SJSA1 (cell line): Measurements from ENCODE around the gene ESRRB. TPM values are rescaled to one million over a fixed set of nuclear protein-coding genes. Genes with fewer than 3 reads are reported as not detected.

Experiments used
- DNase-seq, 2 experiments: peaks; one replicate each; pipeline ENCODE4 v3.0.0-alpha.2; 2015 to 2020; ENCODE audit warnings: low spot score in 2 of 2, low read depth in 1 of 2
- H3K27ac ChIP-seq: fragments of 250-450 bp; sonication (Bioruptor Pico); 2 replicates; pipeline ENCODE4 v1.5.1; 2020; ENCODE audit warnings: mild to moderate bottlenecking, moderate library complexity
- H3K27me3 ChIP-seq: fragments of 250-450 bp; sonication (Bioruptor Pico); replicated peaks from 2 replicates; pipeline ENCODE4 v1.5.1; 2020; ENCODE audit warnings: mild to moderate bottlenecking, moderate library complexity
- H3K36me3 ChIP-seq: fragments of 250-450 bp; sonication (Bioruptor Pico); 2 replicates; pipeline ENCODE4 v1.5.1; 2020; ENCODE audit warnings: mild to moderate bottlenecking
- H3K4me1 ChIP-seq: fragments of 250-450 bp; sonication (Bioruptor Pico); replicated peaks from 2 replicates; pipeline ENCODE4 v1.6.1; 2021; ENCODE audit warnings: mild to moderate bottlenecking
- H3K4me3 ChIP-seq: fragments of 250-450 bp; sonication (Bioruptor Pico); 2 replicates; pipeline ENCODE4 v1.5.1; 2020; ENCODE audit warnings: mild to moderate bottlenecking
- H3K9me3 ChIP-seq: fragments of 250-450 bp; sonication (Bioruptor Pico); replicated peaks from 2 replicates; pipeline ENCODE4 v1.5.1; 2020; ENCODE audit warnings: mild to moderate bottlenecking
- total RNA-seq: library from RNA; depleted of rRNA; stranded (reverse); fragments of >200 nt; shearing (Covaris generic); gene quantifications from 2 replicates; pipeline ENCODE4 v1.2.3, GENCODE V29; 2014

Gene ESRRB
- total RNA-seq, 1 experiment from 2014 or later, result 0.03 TPM

DNA sequence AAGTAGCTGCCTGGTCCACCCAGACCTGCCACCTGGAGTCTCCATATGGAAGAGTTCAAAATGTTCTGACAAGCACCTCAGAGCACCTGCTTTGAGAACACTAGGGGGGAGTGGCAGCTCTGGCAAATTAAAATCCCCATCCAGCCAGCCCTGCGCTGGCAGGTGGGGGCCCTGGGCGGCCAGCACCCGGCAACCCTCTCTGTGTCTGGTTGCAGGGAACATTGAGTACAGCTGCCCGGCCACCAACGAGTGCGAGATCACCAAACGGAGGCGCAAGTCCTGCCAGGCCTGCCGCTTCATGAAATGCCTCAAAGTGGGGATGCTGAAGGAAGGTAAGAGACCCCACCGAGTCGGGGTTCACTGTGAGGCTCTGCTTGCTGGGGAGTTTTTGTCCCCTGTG is 86.4 kb downstream of the ESRRB start:
- no peaks in the 10 kb centered on the region for H3K9me3 ChIP-seq
- H3K36me3 ChIP-seq, result no peaks in the 10 kb centered on the region
- DNase-seq, result no peak
- no peak overlapping the region for H3K27ac ChIP-seq
- H3K4me1 ChIP-seq, result no peaks in the 10 kb centered on the region
- no peaks in the 10 kb centered on the region for H3K27me3 ChIP-seq
- H3K4me3 ChIP-seq, result no peak overlapping the region

DNA sequence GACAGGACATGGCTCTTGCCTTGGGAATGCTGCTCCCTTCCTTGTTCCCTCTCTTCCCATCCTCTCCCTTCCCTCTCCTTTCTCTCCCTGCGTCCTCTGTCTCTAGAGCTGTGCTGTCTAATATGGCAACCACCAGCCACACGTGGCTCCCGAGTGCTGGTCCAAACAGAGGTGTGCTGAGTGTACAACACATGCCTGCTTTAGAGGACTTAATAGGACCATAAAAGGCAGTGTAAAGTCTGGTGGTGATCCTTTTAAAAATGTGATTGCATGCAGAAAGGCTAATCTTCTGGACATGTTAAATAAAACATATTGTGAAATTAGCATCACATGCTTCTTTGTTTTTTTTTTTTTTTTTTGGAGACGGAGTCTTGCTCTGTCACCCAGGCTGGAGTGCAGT is 87.2 kb downstream of the ESRRB start:
- H3K27ac ChIP-seq, result no peak overlapping the region
- no peaks in the 10 kb centered on the region for H3K4me1 ChIP-seq
- H3K4me3 ChIP-seq, result no peak overlapping the region
- H3K36me3 ChIP-seq, result no peaks in the 10 kb centered on the region
- H3K27me3 ChIP-seq, result no peaks in the 10 kb centered on the region
- no peaks in the 10 kb centered on the region for H3K9me3 ChIP-seq
- no peak for DNase-seq

DNA sequence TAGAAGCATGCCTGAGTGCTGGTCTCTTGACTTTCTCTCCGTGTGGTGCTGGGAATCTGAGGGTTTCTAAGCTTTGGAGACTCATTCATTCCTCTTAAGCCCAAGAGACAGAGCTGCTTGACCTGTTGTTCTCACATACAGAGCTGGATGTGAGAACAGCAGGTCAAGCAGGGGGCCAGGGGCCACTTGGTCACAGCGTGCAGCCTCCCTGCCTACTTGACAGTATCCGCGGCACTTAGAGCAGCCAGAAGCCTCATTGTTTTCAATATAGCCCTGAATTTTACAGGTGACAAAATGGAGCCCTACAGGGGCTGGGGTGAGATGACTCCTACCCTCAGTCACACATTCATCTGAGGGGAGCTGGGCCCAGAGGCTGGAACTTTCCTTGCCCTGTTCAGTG is 88.9 kb downstream of the ESRRB start:
- H3K9me3 ChIP-seq, result no peaks in the 10 kb centered on the region
- DNase-seq, result no peak
- no peaks in the 10 kb centered on the region for H3K4me1 ChIP-seq
- no peaks in the 10 kb centered on the region for H3K36me3 ChIP-seq
- H3K4me3 ChIP-seq, result no peak overlapping the region
- no peaks in the 10 kb centered on the region for H3K27me3 ChIP-seq
- no peak overlapping the region for H3K27ac ChIP-seq

DNA sequence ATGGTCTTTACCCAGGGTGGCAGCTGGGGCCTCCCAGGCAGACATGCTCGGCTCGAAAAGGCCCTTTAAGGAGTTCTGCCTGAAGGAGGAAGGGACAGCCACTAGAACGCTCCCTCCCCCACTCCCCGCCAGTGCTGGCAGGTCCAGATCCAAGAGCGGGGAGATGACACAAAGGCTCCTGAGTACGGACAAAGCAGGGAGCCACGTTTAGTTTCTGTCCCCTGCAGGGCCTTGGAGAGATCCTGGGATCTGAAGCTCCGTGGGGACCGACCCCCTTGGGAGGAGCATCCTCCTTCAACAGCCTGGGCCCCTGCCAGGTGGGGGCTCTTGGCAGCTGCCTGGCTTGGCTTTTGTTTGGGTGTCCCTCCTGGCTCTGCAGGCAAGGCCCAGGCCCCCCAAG is 89.7 kb downstream of the ESRRB start:
- H3K27ac ChIP-seq, result no peak overlapping the region
- DNase-seq, result no peak
- no peaks in the 10 kb centered on the region for H3K27me3 ChIP-seq
- H3K4me1 ChIP-seq, result no peaks in the 10 kb centered on the region
- no peaks in the 10 kb centered on the region for H3K9me3 ChIP-seq
- no peaks in the 10 kb centered on the region for H3K36me3 ChIP-seq
- H3K4me3 ChIP-seq, result no peak overlapping the region

DNA sequence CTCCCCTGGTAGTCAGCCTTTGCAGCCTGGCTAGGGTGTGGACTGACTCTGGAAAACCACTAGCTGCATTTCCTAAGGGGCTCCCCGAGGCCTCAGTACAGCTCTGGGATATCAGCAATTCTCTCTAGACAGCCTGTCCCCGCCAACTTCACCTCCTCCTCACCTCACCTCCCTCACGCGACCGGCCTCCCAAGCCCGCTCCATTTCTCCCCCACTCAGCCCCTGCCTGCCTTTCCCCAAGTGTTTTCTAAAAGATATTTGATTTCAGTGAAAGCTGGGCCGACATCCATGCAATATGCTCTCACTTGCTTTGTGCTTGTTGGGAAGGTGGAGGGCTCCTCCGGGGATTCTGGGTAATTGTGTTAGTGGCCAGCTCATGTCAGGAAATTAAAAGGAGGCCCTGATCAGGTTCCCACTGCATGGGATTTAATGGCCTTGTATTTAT is 91.8 kb downstream of the ESRRB start:
- DNase-seq, result no peak

DNA sequence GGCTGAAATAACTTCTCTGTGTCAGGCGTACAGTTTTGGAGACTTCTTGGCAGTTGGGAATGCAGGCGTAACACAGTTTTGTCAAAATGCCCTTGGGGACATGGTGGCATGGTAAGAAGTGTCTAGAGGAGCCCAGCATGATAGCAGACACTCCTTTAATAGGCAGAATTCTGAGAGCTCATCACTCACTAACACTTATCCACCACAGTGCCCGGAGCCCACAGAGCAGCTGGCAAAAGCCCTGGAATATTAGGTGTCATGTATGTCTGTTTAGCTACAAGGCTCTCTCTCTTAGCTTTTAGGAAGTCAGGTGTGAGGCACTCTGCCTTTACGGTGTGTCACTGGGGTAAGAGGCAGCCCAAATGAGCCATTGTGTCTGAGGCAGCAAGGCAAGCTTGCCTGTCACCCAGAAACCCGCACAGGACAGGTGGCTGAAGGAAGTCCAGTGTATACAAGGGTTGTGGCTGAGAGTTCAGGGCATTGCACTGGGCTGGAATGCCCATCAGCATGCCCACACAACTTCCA is 96.3 kb downstream of the ESRRB start:
- no peaks in the 10 kb centered on the region for H3K4me1 ChIP-seq
- H3K4me3 ChIP-seq, result no peak overlapping the region
- H3K27me3 ChIP-seq, result peaks cover 2% of the 10 kb centered on the region; the same call in 1 of the 2 replicates
- H3K27ac ChIP-seq, result no peak overlapping the region
- DNase-seq, result no peak
- H3K9me3 ChIP-seq, result no peaks in the 10 kb centered on the region
- no peaks in the 10 kb centered on the region for H3K36me3 ChIP-seq

More for the DNA sequence above, 91.8 kb downstream of the ESRRB start:
- H3K9me3 ChIP-seq, result no peaks in the 10 kb centered on the region
- no peak overlapping the region for H3K27ac ChIP-seq
- no peak overlapping the region for H3K4me3 ChIP-seq
- H3K36me3 ChIP-seq, result no peaks in the 10 kb centered on the region
- no peaks in the 10 kb centered on the region; the same call in 1 of the 2 replicates for H3K27me3 ChIP-seq
- no peaks in the 10 kb centered on the region for H3K4me1 ChIP-seq

DNA sequence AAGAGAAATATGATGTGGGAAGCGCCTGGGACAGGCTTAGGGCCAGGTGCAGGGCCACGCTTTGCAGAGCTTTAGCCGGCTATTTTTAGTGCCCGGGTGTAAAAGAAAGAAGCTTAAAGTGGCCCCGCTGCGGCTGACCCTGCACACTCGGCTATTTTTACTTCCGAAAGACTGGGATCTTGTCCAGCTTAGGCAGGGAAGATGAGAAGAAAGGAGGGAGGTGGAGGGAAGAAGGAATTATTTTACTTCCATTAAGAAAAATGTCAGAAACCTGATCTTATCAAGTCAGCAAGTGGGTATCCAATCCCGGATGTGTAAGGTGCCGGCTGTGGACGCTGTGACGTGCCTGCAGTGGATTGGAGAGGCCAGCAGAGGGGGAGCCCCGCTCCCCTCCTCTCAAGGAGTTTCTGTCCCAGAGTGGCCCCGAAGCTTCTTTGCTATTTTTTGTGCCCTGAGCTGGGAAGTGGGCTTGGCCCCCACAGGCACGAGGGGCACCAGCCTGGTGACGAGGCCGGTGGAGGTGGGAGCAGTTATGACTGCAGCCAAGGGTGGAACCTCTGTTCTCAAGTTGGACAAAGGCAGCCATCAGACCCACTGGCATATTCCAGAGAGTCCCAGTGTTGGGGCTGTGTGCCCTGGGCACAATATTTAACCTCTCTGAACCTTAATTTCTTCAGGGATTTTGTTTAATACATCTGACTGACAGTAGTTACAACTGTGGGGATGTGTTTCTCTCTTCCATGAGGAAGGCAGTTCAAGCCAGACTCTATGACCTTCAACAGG is 97.7 kb downstream of the ESRRB start:
- Histone ChIP-seq H3K4me1 (no peaks in the 10 kb centered on the region), H3K4me3 (no peak overlapping the region), H3K27me3 (peaks cover 2% of the 10 kb centered on the region; the same call in 1 of the 2 replicates), H3K36me3 (no peaks in the 10 kb centered on the region), H3K9me3 (no peaks in the 10 kb centered on the region), H3K27ac (no peak overlapping the region)
- DNase-seq, result no peak

DNA sequence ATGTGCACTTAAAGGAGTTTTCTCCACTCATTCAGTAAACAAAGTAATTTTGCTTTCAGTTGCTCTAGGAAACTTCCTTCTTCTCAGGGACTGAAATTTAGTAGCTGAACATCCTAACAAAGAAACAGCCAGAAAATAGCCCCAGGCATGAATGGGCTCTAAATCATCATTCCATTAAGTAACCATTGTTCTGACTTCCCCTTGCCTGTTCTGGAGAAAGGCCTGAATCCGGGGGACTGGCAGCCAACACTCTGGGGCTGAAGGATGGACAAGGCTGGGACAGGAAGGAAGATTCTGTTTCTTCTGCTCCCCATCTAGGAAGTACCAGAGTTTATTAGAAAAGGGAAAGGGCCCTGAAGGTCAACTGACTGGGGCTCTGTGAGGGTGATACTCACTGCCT is 104.5 kb downstream of the ESRRB start:
- DNase-seq, result no peak

DNA sequence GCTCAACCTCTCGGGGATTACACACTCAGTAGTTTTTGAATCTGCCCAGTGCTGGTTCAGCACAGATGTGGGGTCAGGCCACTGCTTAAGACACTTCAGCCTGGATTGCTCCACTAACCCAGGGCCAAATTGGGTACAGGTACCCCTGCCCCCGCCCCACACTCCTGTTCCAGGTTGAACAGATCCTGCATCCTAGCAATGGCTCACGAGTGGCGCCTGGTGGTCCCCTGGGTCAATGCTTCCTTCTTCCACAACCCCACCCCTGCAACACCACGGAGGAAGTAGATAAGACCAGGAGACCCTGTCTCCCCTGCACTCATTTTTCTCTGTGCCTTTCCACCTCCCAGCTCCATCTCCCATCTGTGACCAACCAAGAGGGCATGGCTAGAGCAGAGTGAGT is 108.4 kb downstream of the ESRRB start:
- no peaks in the 10 kb centered on the region for H3K36me3 ChIP-seq
- peaks cover 20% of the 10 kb centered on the region for H3K4me1 ChIP-seq
- DNase-seq, result no peak
- H3K4me3 ChIP-seq, result no peak overlapping the region
- no peaks in the 10 kb centered on the region for H3K27me3 ChIP-seq
- H3K9me3 ChIP-seq, result no peaks in the 10 kb centered on the region
- no peak overlapping the region for H3K27ac ChIP-seq

More for the DNA sequence above, 104.5 kb downstream of the ESRRB start:
- Histone ChIP-seq H3K4me1 (peaks cover 8% of the 10 kb centered on the region; the same call in 1 of the 2 replicates), H3K36me3 (no peaks in the 10 kb centered on the region), H3K4me3 (no peak overlapping the region), H3K9me3 (no peaks in the 10 kb centered on the region), H3K27me3 (no peaks in the 10 kb centered on the region), H3K27ac (no peak overlapping the region)

DNA sequence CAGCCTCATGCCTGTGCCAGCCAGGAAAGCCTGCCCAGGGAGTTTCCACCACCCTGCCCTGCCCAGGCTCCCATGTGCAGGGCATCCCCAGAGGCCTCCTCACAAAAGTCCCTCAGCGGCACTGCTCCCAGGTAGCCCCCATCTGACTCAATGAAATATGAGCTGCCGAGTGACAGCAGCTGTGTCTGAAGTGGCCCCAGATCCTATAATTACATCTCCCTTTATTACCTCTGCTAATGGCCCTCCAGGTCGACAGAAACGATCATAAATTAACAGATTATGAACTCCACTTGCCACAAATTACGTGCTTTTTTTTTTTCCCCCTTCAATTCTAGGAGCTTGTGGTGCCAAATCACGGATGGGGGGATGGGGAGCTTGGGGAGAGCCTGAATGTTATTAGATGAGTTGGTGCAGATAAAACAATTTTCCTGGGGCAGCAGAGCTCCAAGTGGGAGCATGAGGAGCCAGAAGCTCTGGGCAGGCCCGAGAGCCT is 110.4 kb downstream of the ESRRB start:
- no peak for DNase-seq
- H3K36me3 ChIP-seq, result no peaks in the 10 kb centered on the region
- H3K4me1 ChIP-seq, result peaks cover 31% of the 10 kb centered on the region

DNA sequence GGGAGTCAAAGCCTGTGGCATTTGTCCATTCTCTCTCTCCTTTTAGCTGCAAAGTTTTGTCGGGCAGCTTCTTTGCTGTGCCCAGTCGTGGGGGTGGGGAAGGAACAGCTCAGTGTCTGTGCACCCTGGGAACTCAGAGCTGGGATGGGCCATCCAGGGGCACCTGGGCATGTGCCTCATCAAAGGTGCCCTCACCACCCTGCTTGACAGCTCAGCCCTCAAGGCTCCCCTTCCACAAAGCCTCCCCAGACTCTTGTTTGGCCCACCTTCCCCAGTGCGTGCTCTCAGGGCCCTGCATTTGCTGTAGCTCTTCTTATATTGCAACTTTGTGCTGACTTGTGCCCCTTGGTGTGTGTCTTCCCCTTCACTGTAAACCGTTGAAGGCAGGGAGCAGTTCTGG is 112.6 kb downstream of the ESRRB start:
- no peaks in the 10 kb centered on the region for H3K27me3 ChIP-seq
- no peak for DNase-seq
- H3K36me3 ChIP-seq, result no peaks in the 10 kb centered on the region
- H3K27ac ChIP-seq, result no peak overlapping the region
- H3K4me3 ChIP-seq, result no peak overlapping the region
- H3K9me3 ChIP-seq, result no peaks in the 10 kb centered on the region
- peaks cover 40% of the 10 kb centered on the region for H3K4me1 ChIP-seq

More for the DNA sequence above, 110.4 kb downstream of the ESRRB start:
- no peak overlapping the region for H3K4me3 ChIP-seq
- no peaks in the 10 kb centered on the region for H3K27me3 ChIP-seq
- no peak overlapping the region for H3K27ac ChIP-seq
- H3K9me3 ChIP-seq, result no peaks in the 10 kb centered on the region

DNA sequence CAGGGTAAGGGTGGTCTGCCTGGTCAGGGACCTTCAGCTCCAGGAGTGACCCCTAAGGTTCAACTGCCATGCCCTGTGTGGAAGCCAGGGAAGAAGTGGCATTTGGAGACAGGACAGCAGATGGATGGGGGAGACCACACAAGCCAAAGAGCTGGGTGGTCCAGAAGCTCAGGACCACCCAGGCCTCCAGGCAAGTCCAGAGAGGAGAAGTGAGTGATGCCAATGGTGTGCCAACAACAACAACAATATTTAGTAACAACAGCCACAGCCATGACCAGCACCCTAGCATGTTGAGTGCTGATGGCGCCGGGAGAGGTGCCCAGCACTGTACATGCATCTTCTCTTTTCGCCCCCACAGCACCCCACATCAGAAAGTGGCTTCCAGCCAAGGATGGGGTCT is 113.7 kb downstream of the ESRRB start:
- H3K4me1 ChIP-seq, result peaks cover 41% of the 10 kb centered on the region
- no peaks in the 10 kb centered on the region for H3K36me3 ChIP-seq
- DNase-seq, result peak; percentile 76 to 84
- H3K9me3 ChIP-seq, result no peaks in the 10 kb centered on the region
- H3K4me3 ChIP-seq, result no peak overlapping the region
- no peaks in the 10 kb centered on the region for H3K27me3 ChIP-seq
- H3K27ac ChIP-seq, result no peak overlapping the region; the same call in 1 of the 2 replicates

DNA sequence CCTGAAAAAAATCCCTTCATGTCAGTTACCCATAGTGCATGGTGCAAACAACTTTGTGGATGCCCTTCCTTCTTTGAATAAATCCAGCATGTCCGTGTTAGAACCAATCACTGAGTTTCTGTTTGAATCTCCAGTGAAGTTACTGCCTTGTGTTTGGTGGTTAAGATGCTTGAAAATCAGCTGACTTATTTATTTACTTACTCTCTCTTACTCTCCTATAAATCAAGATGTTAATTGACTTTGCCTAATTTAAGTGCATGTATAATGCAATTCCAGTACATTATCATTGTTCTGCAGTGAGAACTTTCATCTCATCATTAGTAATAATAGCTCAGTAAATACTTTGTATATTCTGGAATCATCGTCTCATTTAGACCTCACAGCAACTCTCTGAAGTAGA is 114.2 kb downstream of the ESRRB start:
- Histone ChIP-seq H3K9me3 (no peaks in the 10 kb centered on the region), H3K4me1 (peaks cover 46% of the 10 kb centered on the region), H3K27me3 (no peaks in the 10 kb centered on the region), H3K4me3 (no peak overlapping the region), H3K27ac (peak overlapping the region; percentile 45), H3K36me3 (no peaks in the 10 kb centered on the region)
- no peak for DNase-seq

DNA sequence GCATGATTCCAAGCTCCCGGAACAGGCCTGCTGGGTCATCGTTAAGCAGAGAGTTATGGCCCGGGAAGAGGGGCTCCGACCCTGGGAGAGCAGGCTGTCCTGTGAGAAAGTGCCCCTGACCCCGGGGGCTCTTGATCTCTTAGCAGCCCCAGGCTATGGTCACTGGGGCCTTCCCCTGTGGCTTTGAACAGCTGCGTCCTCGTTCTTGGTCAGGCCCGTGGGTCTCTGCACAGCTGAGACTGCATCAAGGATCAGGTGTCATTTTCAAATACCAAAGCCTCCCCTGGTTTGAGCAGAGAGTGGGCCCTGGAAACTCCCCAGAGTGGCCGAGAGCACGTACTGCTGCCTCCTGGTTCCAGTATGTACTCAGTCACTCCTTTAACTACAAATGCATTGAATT is 114.8 kb downstream of the ESRRB start:
- no peaks in the 10 kb centered on the region for H3K9me3 ChIP-seq
- H3K36me3 ChIP-seq, result no peaks in the 10 kb centered on the region
- H3K27me3 ChIP-seq, result no peaks in the 10 kb centered on the region
- H3K4me3 ChIP-seq, result no peak overlapping the region
- DNase-seq, result peak in 1 of 2 experiments; percentile 37
- H3K27ac ChIP-seq, result peak overlapping the region; percentile 45
- H3K4me1 ChIP-seq, result peaks cover 47% of the 10 kb centered on the region
